Ishikawa (cell line): ENCODE measurements around the gene GPER1.

Source experiments
- CEBPB ChIP-seq: IDR thresholded peaks from 2 replicates; pipeline ENCODE4 v1.6.1; 2012
- CREB1 ChIP-seq: IDR thresholded peaks from 2 replicates; pipeline ENCODE4 v1.6.1; 2012; ENCODE audit warnings: low read depth
- EGR1 ChIP-seq: IDR thresholded peaks from 2 replicates; pipeline ENCODE4 v1.6.1; 2012
- EP300 ChIP-seq: IDR thresholded peaks from 2 replicates; pipeline ENCODE4 v1.6.1; 2012; ENCODE audit warnings: borderline replicate concordance
- FOXM1 ChIP-seq: IDR thresholded peaks from 2 replicates; pipeline ENCODE4 v1.6.1; 2012; ENCODE audit warnings: low read depth, borderline replicate concordance
- MAX ChIP-seq: IDR thresholded peaks from 2 replicates; pipeline ENCODE4 v1.6.1; 2012
- NFIC ChIP-seq: IDR thresholded peaks from 2 replicates; pipeline ENCODE4 v1.6.1; 2012
- RAD21 ChIP-seq: IDR thresholded peaks from 2 replicates; pipeline ENCODE4 v1.6.1; 2012; ENCODE audit warnings: low read depth
- REST ChIP-seq: IDR thresholded peaks from 2 replicates; pipeline ENCODE4 v1.6.1; 2012; ENCODE audit warnings: low read depth, mild to moderate bottlenecking
- TAF1 ChIP-seq: IDR thresholded peaks from 2 replicates; pipeline ENCODE4 v1.6.1; 2012; ENCODE audit warnings: low read depth, mild to moderate bottlenecking
- TCF12 ChIP-seq: IDR thresholded peaks from 2 replicates; pipeline ENCODE4 v1.6.1; 2012; ENCODE audit warnings: low read depth
- TEAD4 ChIP-seq: IDR thresholded peaks from 2 replicates; pipeline ENCODE4 v1.6.1; 2012
- USF1 ChIP-seq: IDR thresholded peaks from 2 replicates; pipeline ENCODE4 v1.6.1; 2012
- YY1 ChIP-seq: IDR thresholded peaks from 2 replicates; pipeline ENCODE4 v1.6.1; 2012; ENCODE audit warnings: low read depth
- ZBTB7A ChIP-seq: IDR thresholded peaks from 2 replicates; pipeline ENCODE4 v1.6.1; 2012; ENCODE audit warnings: low read depth

The GPER1 gene

GRCh38 chr7:1053816-1054370 lies 34.0 kb upstream of the GPER1 start:
- no peak for TF ChIP-seq EGR1
- no peak for TF ChIP-seq MAX
- no peak for TF ChIP-seq YY1

GRCh38 chr7:1054438-1054837 lies 33.5 kb upstream of the GPER1 start:
- TF ChIP-seq CEBPB: no peak
- no peak for TF ChIP-seq EP300
- TF ChIP-seq FOXM1: no peak
- TF ChIP-seq ZBTB7A: no peak
- TF ChIP-seq TAF1: no peak
- TF ChIP-seq CREB1: no peak
- TF ChIP-seq REST: no peak
- TF ChIP-seq USF1: no peak
- no peak for TF ChIP-seq RAD21
- no peak for TF ChIP-seq TEAD4
- no peak for TF ChIP-seq MAX
- no peak for TF ChIP-seq TCF12
- no peak for TF ChIP-seq EGR1

- TF ChIP-seq REST: no peak
- TF ChIP-seq EGR1: no peak
- no peak for TF ChIP-seq FOXM1
- no peak for TF ChIP-seq NFIC
- TF ChIP-seq TAF1: no peak
- TF ChIP-seq TCF12: no peak
- no peak for TF ChIP-seq EP300
- no peak for TF ChIP-seq MAX
- TF ChIP-seq ZBTB7A: no peak
- no peak for TF ChIP-seq CREB1
- TF ChIP-seq TEAD4: no peak
- no peak for TF ChIP-seq USF1
- no peak for TF ChIP-seq RAD21
- no peak for TF ChIP-seq CEBPB
Measured at GRCh38 chr7:1054861-1055450, 33.0 kb upstream of the GPER1 start.

- TF ChIP-seq NFIC: no peak
- no peak for TF ChIP-seq ZBTB7A
- TF ChIP-seq EGR1: no peak
- no peak for TF ChIP-seq TCF12
- TF ChIP-seq MAX: no peak
- no peak for TF ChIP-seq USF1
- TF ChIP-seq FOXM1: no peak
- TF ChIP-seq YY1: no peak
- TF ChIP-seq CREB1: no peak
- TF ChIP-seq TEAD4: no peak
- no peak for TF ChIP-seq REST
- TF ChIP-seq CEBPB: no peak
- no peak for TF ChIP-seq RAD21
- no peak for TF ChIP-seq EP300
- TF ChIP-seq TAF1: no peak
Measured at GRCh38 chr7:1055491-1055955, 32.4 kb upstream of the GPER1 start.
